ENCODE results near the gene KCNJ10.

- TF ChIP-seq CTCF (IDR thresholded peaks at IDR 0.05; ENCODE audit: low read length), result no peak
- no peak for TF ChIP-seq EZH2 (IDR thresholded peaks at IDR 0.05; ENCODE audit: borderline replicate concordance, low read length)
Measured at GRCh38 chr1:159977364-159978106, 92.4 kb downstream of the KCNJ10 start.
